OCI-LY1 (cell line): ENCODE data around the gene NAPEPLD.
"Not testable (repeated sequence)": the region's sequence is repeated elsewhere in the genome, so short reads cannot be mapped to it uniquely, and the experiment has no call there.

Source experiments
- EZH2 ChIP-seq: fragments of 200-600 bp; sonication (generic), shearing (Covaris generic); IDR thresholded peaks from 2 replicates; pipeline ENCODE4 v1.8.0; 2017; ENCODE audit warnings: borderline replicate concordance, mixed run types, mild to moderate bottlenecking, antibody characterized with exemption, low read length, moderate library complexity, mixed read lengths
- TF ChIP-seq, protein P1 (sequence below): fragments of 200-600 bp; sonication (generic), shearing (Covaris generic); IDR thresholded peaks from 2 replicates; pipeline ENCODE4 v1.5.1; 2017; ENCODE audit warnings: mild to moderate bottlenecking, antibody characterized with exemption, low read length, moderate library complexity, mixed read lengths

DNA sequence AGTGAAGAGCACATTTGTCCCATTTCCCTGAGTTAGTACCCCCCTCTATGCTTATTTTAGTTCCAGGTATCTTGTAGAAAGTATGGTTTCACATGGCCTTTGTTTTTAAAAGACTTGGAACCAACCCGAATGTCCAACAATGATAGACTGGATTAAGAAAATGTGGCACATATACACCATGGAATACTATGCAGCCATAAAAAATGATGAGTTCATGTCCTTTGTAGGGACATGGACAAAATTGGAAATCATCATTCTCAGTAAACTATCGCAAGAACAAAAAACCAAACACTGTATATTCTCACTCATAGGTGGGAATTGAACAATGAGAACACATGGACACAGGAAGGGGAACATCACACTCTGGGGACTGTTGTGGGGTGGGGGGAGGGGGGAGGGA lies 53.3 kb downstream of the NAPEPLD start:
- TF ChIP-seq EZH2 = not testable (repeated sequence)
- TF ChIP-seq, protein P1, sequence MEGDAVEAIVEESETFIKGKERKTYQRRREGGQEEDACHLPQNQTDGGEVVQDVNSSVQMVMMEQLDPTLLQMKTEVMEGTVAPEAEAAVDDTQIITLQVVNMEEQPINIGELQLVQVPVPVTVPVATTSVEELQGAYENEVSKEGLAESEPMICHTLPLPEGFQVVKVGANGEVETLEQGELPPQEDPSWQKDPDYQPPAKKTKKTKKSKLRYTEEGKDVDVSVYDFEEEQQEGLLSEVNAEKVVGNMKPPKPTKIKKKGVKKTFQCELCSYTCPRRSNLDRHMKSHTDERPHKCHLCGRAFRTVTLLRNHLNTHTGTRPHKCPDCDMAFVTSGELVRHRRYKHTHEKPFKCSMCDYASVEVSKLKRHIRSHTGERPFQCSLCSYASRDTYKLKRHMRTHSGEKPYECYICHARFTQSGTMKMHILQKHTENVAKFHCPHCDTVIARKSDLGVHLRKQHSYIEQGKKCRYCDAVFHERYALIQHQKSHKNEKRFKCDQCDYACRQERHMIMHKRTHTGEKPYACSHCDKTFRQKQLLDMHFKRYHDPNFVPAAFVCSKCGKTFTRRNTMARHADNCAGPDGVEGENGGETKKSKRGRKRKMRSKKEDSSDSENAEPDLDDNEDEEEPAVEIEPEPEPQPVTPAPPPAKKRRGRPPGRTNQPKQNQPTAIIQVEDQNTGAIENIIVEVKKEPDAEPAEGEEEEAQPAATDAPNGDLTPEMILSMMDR = not testable (repeated sequence)
